H1 (cell line): ENCODE measurements around the gene FHIT. TPM values are rescaled to one million over a fixed set of nuclear protein-coding genes. Genes with fewer than 3 reads are reported as not detected.

ENCODE experiments used
- CTCF ChIA-PET: fragments of 300-600 bp; sonication (Branson Sonifier 250); formaldehyde crosslinking; loops from one replicate; lab custom pipeline; 2021; ENCODE audit not compliant: partially characterized antibody; lab: Charles Lee
- POLR2A ChIA-PET: fragments of 300-600 bp; sonication (Branson Sonifier 250); formaldehyde crosslinking; loops from one replicate; lab custom pipeline; 2021; ENCODE audit warnings: inconsistent platforms; ENCODE audit not compliant: partially characterized antibody; lab: Charles Lee
- DNase-seq, 2 experiments: peaks; one replicate each; pipeline versions ENCODE4 v3.0.0 to v3.0.0-alpha.2; 2010 to 2022; ENCODE audit warnings: low spot score in 2 of 2, low read depth in 1 of 2, mixed read lengths in 1 of 2
- FAIRE-seq: peaks from 2 replicates; lab custom pipeline; 2011; peaks lifted over from hg19 to GRCh38; lab: Jason Lieb, UNC
- H2AFZ ChIP-seq: 2 replicates; pipeline ENCODE4 v1.8.1; 2012; ENCODE audit warnings: low read length, inconsistent platforms
- H2AK5ac ChIP-seq: 2 replicates; pipeline ENCODE4 v1.6.1; 2013; ENCODE audit warnings: low read depth, low read length
- H2BK120ac ChIP-seq: replicated peaks from 2 replicates; pipeline ENCODE3; 2013; ENCODE audit warnings: low read depth, low read length, inconsistent platforms
- H2BK12ac ChIP-seq: 2 replicates; pipeline ENCODE4 v1.6.1; 2013; ENCODE audit warnings: low read depth, low read length
- H2BK15ac ChIP-seq: 2 replicates; pipeline ENCODE4 v1.6.1; 2013; ENCODE audit warnings: low read length
- H2BK20ac ChIP-seq: 2 replicates; pipeline ENCODE4 v1.6.1; 2013; ENCODE audit warnings: low read length
- H2BK5ac ChIP-seq: 2 replicates; pipeline ENCODE4 v1.6.1; 2013; ENCODE audit warnings: low read depth, low read length
- H3K14ac ChIP-seq: 2 replicates; pipeline ENCODE4 v1.6.1; 2013; ENCODE audit warnings: inconsistent platforms; ENCODE audit not compliant: insufficient read length
- H3K18ac ChIP-seq: 2 replicates; pipeline ENCODE4 v1.6.1; 2013; ENCODE audit warnings: low read length; ENCODE audit errors: extremely low read depth
- H3K23ac ChIP-seq: 2 replicates; pipeline ENCODE4 v1.6.1; 2013; ENCODE audit warnings: inconsistent platforms; ENCODE audit not compliant: insufficient read length
- H3K23me2 ChIP-seq: 2 replicates; pipeline ENCODE4 v1.6.1; 2013; ENCODE audit warnings: low read depth, low read length
- H3K27ac ChIP-seq: 2 replicates; pipeline ENCODE4 v1.6.1; 2011; ENCODE audit warnings: low read depth, low read length, inconsistent platforms
- H3K27me3 ChIP-seq, 4 experiments: replicated peaks in 1 of 4; 1 replicate in 1 of 4; 2 replicates in 3 of 4; pipeline versions ENCODE4 v1.6.1 to v1.8.1; 2011 to 2013; ENCODE audit warnings: low read length in 3 of 4, mild to moderate bottlenecking in 3 of 4, inconsistent platforms in 2 of 4, mixed read lengths in 2 of 4, moderate library complexity in 1 of 4; ENCODE audit not compliant: control insufficient read depth in 3 of 4, insufficient read depth in 3 of 4; ENCODE audit errors: extremely low read depth in 1 of 4
- H3K36me3 ChIP-seq, 4 experiments: 2 replicates each; pipeline versions ENCODE4 v1.6.1 to v1.8.1; 2011 to 2013; ENCODE audit warnings: mild to moderate bottlenecking in 4 of 4, low read length in 3 of 4, moderate library complexity in 2 of 4, control low read depth in 1 of 4, inconsistent platforms in 1 of 4; ENCODE audit not compliant: insufficient read depth in 4 of 4, control insufficient read depth in 2 of 4
- H3K4ac ChIP-seq: replicated peaks from 2 replicates; pipeline ENCODE3; 2013; ENCODE audit warnings: low read length, low read depth, mixed read lengths, inconsistent platforms; ENCODE audit not compliant: insufficient read length
- H3K4me1 ChIP-seq, 4 experiments: replicated peaks in 1 of 4; 1 replicate in 1 of 4; 2 replicates in 3 of 4; pipeline versions ENCODE4 v1.6.1 to v1.8.1; 2011 to 2013; ENCODE audit warnings: low read length in 3 of 4, inconsistent platforms in 2 of 4, mixed read lengths in 1 of 4; ENCODE audit not compliant: insufficient read depth in 4 of 4, control insufficient read depth in 3 of 4
- H3K4me2 ChIP-seq, 2 experiments: 2 replicates each; pipeline versions ENCODE4 v1.6.1 to v1.8.1; 2011 to 2013; ENCODE audit warnings: low read depth in 2 of 2, low read length in 2 of 2, control low read depth in 1 of 2, inconsistent platforms in 1 of 2, mild to moderate bottlenecking in 1 of 2; ENCODE audit not compliant: insufficient read depth in 1 of 2
- H3K4me3 ChIP-seq, 4 experiments: fragments of 200-600, 300-600 bp in 1 of 4; sonication (generic), shearing (Covaris generic), sonication (Bioruptor Twin) in 1 of 4; 2 replicates each; pipeline versions ENCODE4 v1.5.1 to v1.8.1; 2011 to 2016; ENCODE audit warnings: low read length in 4 of 4, low read depth in 3 of 4, control low read depth in 2 of 4, inconsistent platforms in 2 of 4, mild to moderate bottlenecking in 2 of 4, mixed read lengths in 1 of 4, moderate library complexity in 1 of 4; ENCODE audit not compliant: insufficient read depth in 2 of 4; ENCODE audit errors: extremely low read depth in 1 of 4
- H3K56ac ChIP-seq: replicated peaks from 2 replicates; pipeline ENCODE3; 2013; ENCODE audit warnings: low read depth, mild to moderate bottlenecking, mixed read lengths, low read length, inconsistent platforms; ENCODE audit not compliant: insufficient read length
- H3K79me1 ChIP-seq: 2 replicates; pipeline ENCODE4 v1.6.1; 2013; ENCODE audit warnings: low read depth, low read length, control low read depth
- H3K79me2 ChIP-seq, 2 experiments: 2 replicates each; pipeline versions ENCODE4 v1.6.1 to v1.8.1; 2012 to 2013; ENCODE audit warnings: low read length in 2 of 2, mild to moderate bottlenecking in 2 of 2, inconsistent platforms in 1 of 2; ENCODE audit not compliant: insufficient read depth in 2 of 2, control insufficient read depth in 1 of 2
- H3K9ac ChIP-seq, 4 experiments: replicated peaks in 1 of 4; 1 replicate in 1 of 4; 2 replicates in 3 of 4; pipeline versions ENCODE4 v1.6.1 to v1.8.1; 2011 to 2013; ENCODE audit warnings: low read depth in 3 of 4, low read length in 3 of 4, control low read depth in 2 of 4, mild to moderate bottlenecking in 2 of 4, moderate library complexity in 2 of 4, inconsistent platforms in 1 of 4; ENCODE audit errors: extremely low read depth in 1 of 4
- H3K9me3 ChIP-seq, 2 experiments: 2 replicates each; pipeline versions ENCODE4 v1.6.1 to v1.8.1; 2012 to 2013; ENCODE audit warnings: mild to moderate bottlenecking in 2 of 2, moderate library complexity in 2 of 2, control low read depth in 1 of 2, inconsistent platforms in 1 of 2, low read depth in 1 of 2, low read length in 1 of 2, mixed read lengths in 1 of 2; ENCODE audit not compliant: insufficient read depth in 2 of 2
- H4K20me1 ChIP-seq, 2 experiments: replicated peaks in 1 of 2; 2 replicates each; pipeline versions ENCODE3 to v1.8.1; 2011 to 2013; ENCODE audit warnings: inconsistent platforms in 2 of 2, low read length in 2 of 2, mild to moderate bottlenecking in 1 of 2; ENCODE audit not compliant: insufficient read depth in 2 of 2, control insufficient read depth in 1 of 2
- H4K5ac ChIP-seq: 2 replicates; pipeline ENCODE4 v1.6.1; 2013; ENCODE audit warnings: low read length, low read depth, mixed read lengths, inconsistent platforms; ENCODE audit not compliant: insufficient read length
- H4K8ac ChIP-seq: 2 replicates; pipeline ENCODE4 v1.8.0; 2013; ENCODE audit warnings: mild to moderate bottlenecking, moderate library complexity, low read length, inconsistent platforms; ENCODE audit not compliant: insufficient read depth; ENCODE audit errors: extremely low read depth
- H4K91ac ChIP-seq: replicated peaks from 2 replicates; pipeline ENCODE3; 2013; ENCODE audit warnings: low read length, mixed read lengths, inconsistent platforms; ENCODE audit not compliant: insufficient read length
- ATF3 ChIP-seq: IDR thresholded peaks from 2 replicates; pipeline ENCODE4 v1.6.1; 2011; ENCODE audit warnings: low read depth, mild to moderate bottlenecking, low read length; ENCODE audit not compliant: insufficient read depth
- MAFK ChIP-seq: IDR thresholded peaks from 2 replicates; pipeline ENCODE4 v1.6.1; 2012; ENCODE audit warnings: low read depth, mild to moderate bottlenecking, improper control_type of control experiment, low read length
- POLR2AphosphoS5 ChIP-seq: IDR thresholded peaks from 2 replicates; pipeline ENCODE4 v1.6.1; 2011; ENCODE audit warnings: low read depth, low read length
- POU5F1 ChIP-seq: IDR thresholded peaks from 2 replicates; pipeline ENCODE4 v1.6.1; 2011; ENCODE audit warnings: low read depth, mild to moderate bottlenecking, low read length, moderate library complexity
- SP4 ChIP-seq: IDR thresholded peaks from 2 replicates; pipeline ENCODE4 v1.6.1; 2012; ENCODE audit warnings: low read length, inconsistent platforms
- SUZ12 ChIP-seq: fragments of 200-600 bp; sonication (generic); IDR thresholded peaks from 2 replicates; pipeline ENCODE4 v1.6.1; 2012; ENCODE audit warnings: mild to moderate bottlenecking, inconsistent platforms, low read length, moderate library complexity, mixed read lengths
- USF2 ChIP-seq: IDR thresholded peaks from 2 replicates; pipeline ENCODE4 v1.6.1; 2011; ENCODE audit warnings: low read length, improper control_type of control experiment
- ZNF274 ChIP-seq: IDR thresholded peaks from 2 replicates; pipeline ENCODE4 v1.7.0; 2012; ENCODE audit warnings: low read length, borderline replicate concordance; ENCODE audit errors: extremely low read depth
- WGBS, 2 experiments: shearing (Covaris generic) in 1 of 2; methylation state at CpG; one replicate each; pipeline versions ENCODE4 v1.1.6 to v1.1.7; 2013 to 2015; ENCODE audit warnings: low lambda C conversion rate in 2 of 2, mixed read lengths in 2 of 2, inconsistent platforms in 1 of 2, low coverage in 1 of 2, missing lambda C conversion rate in 1 of 2; ENCODE audit not compliant: insufficient replicate concordance in 2 of 2, insufficient coverage in 1 of 2, insufficient read length in 1 of 2; ENCODE audit errors: extremely low coverage in 1 of 2, missing lambda C conversion rate in 1 of 2; 5-methylcytosine and 5-hydroxymethylcytosine counted together
- polyA plus RNA-seq, 7 experiments: library from polyadenylated mRNA; depleted of rRNA in 3 of 7; stranded (reverse) in 5 of 7; unstranded in 2 of 7; fragments of >200 nt in 5 of 7; fragments of 200-250 nt in 2 of 7; gene quantifications; 1 replicate in 5 of 7; 2 replicates in 1 of 7; 4 replicates in 1 of 7; pipeline versions ENCODE4 v1.2.1 to v1.2.3, GENCODE V29; 2011 to 2013; ENCODE audit warnings: missing spikeins in 2 of 7, mixed read lengths in 2 of 7
- total RNA-seq: library from RNA; stranded (reverse); fragmentation: NEBNext Ultra II Directional; extraction: Animal tissue kit (Norgen Biotek cat#: 25700); gene quantifications from 2 replicates; pipeline ENCODE4 v1.2.1, GENCODE V29; 2021

Gene FHIT
- total and polyA plus RNA-seq, 2 of the 8 experiments (the other 6 are each of a cell fraction or from before 2014, with no cell fraction given): 1.2 to 3.2 TPM

DNA sequence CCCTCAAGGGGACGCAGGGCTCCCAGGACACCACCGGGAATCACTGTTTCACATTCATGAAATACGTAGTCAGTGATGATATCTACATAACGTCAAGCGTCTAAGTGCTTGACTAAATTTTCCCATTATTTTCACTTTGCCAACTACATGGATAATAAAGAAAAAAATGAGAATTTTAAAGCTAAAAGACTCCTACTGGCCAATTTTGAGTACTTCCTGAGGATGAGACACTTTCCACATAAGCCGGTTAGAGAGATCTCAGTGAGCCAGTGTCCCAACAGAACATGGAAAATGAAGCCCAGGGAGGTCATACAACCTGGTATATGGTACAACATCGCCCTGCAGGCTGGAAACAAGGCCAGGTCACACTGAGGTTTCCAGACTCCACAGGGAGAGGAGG, 928.1 kb downstream of the FHIT start:
- no peaks in the 10 kb centered on the region for H3K9me3 ChIP-seq
- H4K20me1 ChIP-seq: no peaks in the 10 kb centered on the region
- H2AK5ac ChIP-seq: no peak overlapping the region
- H3K9ac ChIP-seq: no peak overlapping the region
- H3K56ac ChIP-seq: no peak overlapping the region
- H2BK15ac ChIP-seq: no peak overlapping the region
- POLR2A ChIA-PET: no interaction called here
- no peak overlapping the region for H3K4me3 ChIP-seq
- no peak overlapping the region for H2BK120ac ChIP-seq
- H4K91ac ChIP-seq: no peak overlapping the region
- 92% methylated on average over 7 of the region's 7 CpGs; no CpG with 5 or more reads in 1 of the 2 experiments for WGBS, 2 experiments
- TF ChIP-seq ATF3 (no peak), POLR2AphosphoS5 (no peak), MAFK (no peak), SP4 (no peak), SUZ12 (no peak), ZNF274 (no peak), USF2 (no peak), POU5F1 (no peak)
- TF ChIP-seq, all 59 proteins: peak for 0
- Histone ChIP-seq H3K36me3 (no peaks in the 10 kb centered on the region), H2BK5ac (no peak overlapping the region), H3K27ac (no peak overlapping the region), H4K5ac (no peak overlapping the region), H3K27me3 (no peaks in the 10 kb centered on the region), H3K79me1 (no peaks in the 10 kb centered on the region), H2AFZ (0 out of 2 replicates have a peak overlapping the region, but pooled peaks have one; percentile 61), H2BK20ac (no peak overlapping the region), H3K23me2 (no peaks in the 10 kb centered on the region), H3K4ac (no peak overlapping the region), H3K4me1 (no peaks in the 10 kb centered on the region), H3K79me2 (no peaks in the 10 kb centered on the region), H3K18ac (peak overlapping the region; percentile 75; the same call in 1 of the 2 replicates), H3K23ac (no peak overlapping the region), H3K4me2 (no peak overlapping the region), H4K8ac (no peak overlapping the region), H3K14ac (no peak overlapping the region), H2BK12ac (peak overlapping the region; percentile 88; the same call in 1 of the 2 replicates)
- FAIRE-seq (no peak), DNase-seq (no peak)
- CTCF ChIA-PET: no interaction called here
